OCI-LY7 (cell line): Measurements from ENCODE around the gene PPP1R11. TPM values are rescaled to one million over a fixed set of nuclear protein-coding genes. Genes with fewer than 3 reads are reported as not detected.
A peak's percentile ranks its signal among the peaks of the same experiment; 100 is the strongest.

Experiments
- BruUV-seq: library from RNA; stranded (reverse); fragments of 400-500 nt; replicated peaks from 2 replicates; lab custom pipeline; 2021; lab: Mats Ljungman, UMichigan
- CTCF ChIA-PET: fragments of 300-600 bp; sonication (Branson Sonifier 250); formaldehyde crosslinking; loops from one replicate; lab custom pipeline; 2022; ENCODE audit warnings: antibody characterized with exemption; ENCODE audit not compliant: unreplicated experiment; lab: Charles Lee
- POLR2A ChIA-PET: fragments of 300-600 bp; sonication (Branson Sonifier 250); formaldehyde crosslinking; loops from one replicate; lab custom pipeline; 2022; ENCODE audit warnings: antibody characterized with exemption; lab: Charles Lee
- DNase-seq: peaks from one replicate; pipeline ENCODE4 v3.0.0-alpha.2; 2015; ENCODE audit warnings: low spot score
- H2AFZ ChIP-seq: fragments of 200-600 bp; sonication (generic), shearing (Covaris generic); 2 replicates; pipeline ENCODE4 v1.6.1; 2014; ENCODE audit warnings: mild to moderate bottlenecking, antibody characterized with exemption, low read length, moderate library complexity
- H3K27ac ChIP-seq: fragments of 200-600 bp; sonication (generic); 2 replicates; pipeline ENCODE4 v1.5.1; 2014; ENCODE audit warnings: mixed run types, low read depth, mild to moderate bottlenecking, moderate library complexity, low read length, inconsistent platforms; ENCODE audit not compliant: poor library complexity, severe bottlenecking
- H3K36me3 ChIP-seq: fragments of 200-600 bp; sonication (generic); 2 replicates; pipeline ENCODE4 v1.6.1; 2014; ENCODE audit warnings: mild to moderate bottlenecking, antibody characterized with exemption, low read length, moderate library complexity, mixed read lengths; ENCODE audit not compliant: insufficient read depth
- H3K4me1 ChIP-seq: fragments of 200-600 bp; sonication (generic); 2 replicates; pipeline ENCODE4 v1.5.1; 2014; ENCODE audit warnings: mild to moderate bottlenecking, low read length; ENCODE audit not compliant: insufficient read depth, poor library complexity, severe bottlenecking
- H3K4me2 ChIP-seq: fragments of 200-600 bp; sonication (generic); 2 replicates; pipeline ENCODE4 v1.6.1; 2014; ENCODE audit warnings: mild to moderate bottlenecking, low read length
- H3K4me3 ChIP-seq: fragments of 200-600 bp; sonication (generic); 2 replicates; pipeline ENCODE4 v1.5.1; 2014; ENCODE audit warnings: mild to moderate bottlenecking, low read depth, low read length; ENCODE audit not compliant: poor library complexity, severe bottlenecking
- H3K79me2 ChIP-seq: fragments of 200-600 bp; sonication (generic); 2 replicates; pipeline ENCODE4 v1.6.1; 2016; ENCODE audit warnings: low read depth, mild to moderate bottlenecking, low read length, moderate library complexity, mixed read lengths; ENCODE audit not compliant: insufficient read depth
- H3K9me2 ChIP-seq: fragments of 200-600 bp; sonication (generic); 2 replicates; pipeline ENCODE4 v1.6.1; 2016; ENCODE audit warnings: mild to moderate bottlenecking, low read length, mixed read lengths; ENCODE audit not compliant: insufficient read depth
- H3K9me3 ChIP-seq: fragments of 200-600 bp; sonication (generic); 2 replicates; pipeline ENCODE4 v1.6.1; 2014; ENCODE audit warnings: mild to moderate bottlenecking, mixed run types, low read length, mixed read lengths
- H4K20me1 ChIP-seq: fragments of 200-600 bp; sonication (generic); 2 replicates; pipeline ENCODE4 v1.6.1; 2014; ENCODE audit warnings: mild to moderate bottlenecking, antibody characterized with exemption, low read length, moderate library complexity, mixed read lengths; ENCODE audit not compliant: insufficient read depth
- EZH2phosphoT487 ChIP-seq: fragments of 200-600 bp; sonication (generic); IDR thresholded peaks from 2 replicates; pipeline ENCODE4 v1.6.1; 2018; ENCODE audit warnings: low read depth, borderline replicate concordance, mild to moderate bottlenecking, mixed run types, antibody characterized with exemption, low read length, moderate library complexity, mixed read lengths
- intact Hi-C: fragments of 100-400 bp; cut with micrococcal nuclease; formaldehyde crosslinking; loops from one replicate; pipeline ENCODE4 v1.10.0; 2022; ENCODE audit not compliant: unreplicated experiment
- total RNA-seq, 2 experiments: library from RNA; depleted of rRNA in 1 of 2; stranded (reverse); fragments of >200 nt in 1 of 2; shearing (Covaris generic) in 1 of 2; gene quantifications; 2 replicates each; pipeline ENCODE4 v1.2.3, GENCODE V29; 2014 to 2022
- TF ChIP-seq, protein P1 (sequence below): fragments of 200-600 bp; sonication (generic); conservative IDR thresholded peaks from 2 replicates; pipeline ENCODE4 v1.5.1; 2014; ENCODE audit warnings: mild to moderate bottlenecking, antibody characterized with exemption, low read length, moderate library complexity, mixed read lengths

Gene PPP1R11
- total RNA-seq, 2 experiments from 2014 or later: 30.6 to 36.5 TPM

DNA sequence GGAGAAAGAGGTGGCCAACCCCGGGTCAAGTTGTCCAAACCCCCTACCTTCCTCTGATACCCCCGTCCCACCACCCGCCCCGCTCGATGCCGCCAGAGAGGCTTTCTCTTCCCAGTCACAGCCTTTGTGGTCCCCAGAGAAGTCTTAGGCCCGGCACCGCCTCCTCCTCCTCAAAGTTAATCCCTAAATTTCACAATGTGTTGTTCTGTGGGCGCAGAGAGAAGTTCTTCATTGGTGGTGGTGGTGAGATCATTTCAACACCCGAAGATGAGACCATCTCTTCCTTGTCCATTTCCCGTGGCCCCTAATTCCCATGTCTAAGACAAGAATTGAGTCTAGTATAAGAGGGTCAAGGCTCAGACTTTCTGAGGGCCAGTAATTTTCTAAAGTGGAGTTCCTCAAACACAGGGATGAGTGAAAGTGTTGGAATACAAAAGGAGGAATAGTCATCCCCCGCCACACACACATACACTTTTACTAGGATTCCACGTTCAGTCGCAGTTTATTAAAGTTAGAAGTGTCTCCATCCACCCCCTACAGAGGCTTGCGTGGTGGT, 35.5 kb downstream of the PPP1R11 start:
- no peaks in the 10 kb centered on the region for H4K20me1 ChIP-seq
- peaks cover 16% of the 10 kb centered on the region for H3K4me1 ChIP-seq
- no peaks in the 10 kb centered on the region for H3K9me3 ChIP-seq
- no peak overlapping the region for H3K4me3 ChIP-seq
- POLR2A ChIA-PET: interaction anchor here (1.4 kb wide), 1 partner anchor 36 kb away, joined by 3 read pairs; the partner anchor contains the start of gene PPP1R11
- CTCF ChIA-PET: interaction anchor here (1.3 kb wide), 1 partner anchor 129 kb away, joined by 4 read pairs; no protein-coding TSS in a partner anchor
- no peak overlapping the region for H3K27ac ChIP-seq
- H3K4me2 ChIP-seq: peak overlapping the region; percentile 60; the same call in 1 of the 2 replicates
- BruUV-seq: no TSS peak
- no peaks in the 10 kb centered on the region for H3K79me2 ChIP-seq
- H3K9me2 ChIP-seq: no peaks in the 10 kb centered on the region
- intact Hi-C loops: loop anchor here (2.0 kb wide), 1 partner anchor 68 kb away; no protein-coding TSS in a partner anchor
- no peak for DNase-seq
- H2AFZ ChIP-seq: peak overlapping the region; percentile 33; the same call in 1 of the 2 replicates
- no peaks in the 10 kb centered on the region for H3K36me3 ChIP-seq
- TF ChIP-seq, protein P1, sequence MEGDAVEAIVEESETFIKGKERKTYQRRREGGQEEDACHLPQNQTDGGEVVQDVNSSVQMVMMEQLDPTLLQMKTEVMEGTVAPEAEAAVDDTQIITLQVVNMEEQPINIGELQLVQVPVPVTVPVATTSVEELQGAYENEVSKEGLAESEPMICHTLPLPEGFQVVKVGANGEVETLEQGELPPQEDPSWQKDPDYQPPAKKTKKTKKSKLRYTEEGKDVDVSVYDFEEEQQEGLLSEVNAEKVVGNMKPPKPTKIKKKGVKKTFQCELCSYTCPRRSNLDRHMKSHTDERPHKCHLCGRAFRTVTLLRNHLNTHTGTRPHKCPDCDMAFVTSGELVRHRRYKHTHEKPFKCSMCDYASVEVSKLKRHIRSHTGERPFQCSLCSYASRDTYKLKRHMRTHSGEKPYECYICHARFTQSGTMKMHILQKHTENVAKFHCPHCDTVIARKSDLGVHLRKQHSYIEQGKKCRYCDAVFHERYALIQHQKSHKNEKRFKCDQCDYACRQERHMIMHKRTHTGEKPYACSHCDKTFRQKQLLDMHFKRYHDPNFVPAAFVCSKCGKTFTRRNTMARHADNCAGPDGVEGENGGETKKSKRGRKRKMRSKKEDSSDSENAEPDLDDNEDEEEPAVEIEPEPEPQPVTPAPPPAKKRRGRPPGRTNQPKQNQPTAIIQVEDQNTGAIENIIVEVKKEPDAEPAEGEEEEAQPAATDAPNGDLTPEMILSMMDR: no peak
- TF ChIP-seq EZH2phosphoT487: no peak

GRCh38 chr6:30102970-30103871, 36.2 kb downstream of the PPP1R11 start:
- Histone ChIP-seq H3K36me3 (no peaks in the 10 kb centered on the region), H3K27ac (no peak overlapping the region), H2AFZ (peak overlapping the region; percentile 33; the same call in 1 of the 2 replicates), H3K79me2 (no peaks in the 10 kb centered on the region), H3K9me2 (no peaks in the 10 kb centered on the region), H4K20me1 (no peaks in the 10 kb centered on the region), H3K4me1 (peaks cover 16% of the 10 kb centered on the region), H3K4me2 (peak overlapping the region; percentile 60; the same call in 1 of the 2 replicates), H3K4me3 (no peak overlapping the region), H3K9me3 (no peaks in the 10 kb centered on the region)
- peak; percentile 81 for DNase-seq
- BruUV-seq: no TSS peak
- intact Hi-C loops: loop anchor here (1.0 to 2.0 kb wide), 3 partner anchors 28 to 294 kb away; no protein-coding TSS in a partner anchor
- TF ChIP-seq, protein P1: peak; percentile 87
- no peak for TF ChIP-seq EZH2phosphoT487
- ChIA-PET CTCF (interaction anchor here (0.9 to 1.3 kb wide), 2 partner anchors 29 to 128 kb away, joined by 3 to 4 read pairs; no protein-coding TSS in a partner anchor), POLR2A (interaction anchor here (0.9 kb wide), 1 partner anchor 29 kb away, joined by 3 read pairs; no protein-coding TSS in a partner anchor)
